ENCODE measurements around the gene NDUFS6.

DNA sequence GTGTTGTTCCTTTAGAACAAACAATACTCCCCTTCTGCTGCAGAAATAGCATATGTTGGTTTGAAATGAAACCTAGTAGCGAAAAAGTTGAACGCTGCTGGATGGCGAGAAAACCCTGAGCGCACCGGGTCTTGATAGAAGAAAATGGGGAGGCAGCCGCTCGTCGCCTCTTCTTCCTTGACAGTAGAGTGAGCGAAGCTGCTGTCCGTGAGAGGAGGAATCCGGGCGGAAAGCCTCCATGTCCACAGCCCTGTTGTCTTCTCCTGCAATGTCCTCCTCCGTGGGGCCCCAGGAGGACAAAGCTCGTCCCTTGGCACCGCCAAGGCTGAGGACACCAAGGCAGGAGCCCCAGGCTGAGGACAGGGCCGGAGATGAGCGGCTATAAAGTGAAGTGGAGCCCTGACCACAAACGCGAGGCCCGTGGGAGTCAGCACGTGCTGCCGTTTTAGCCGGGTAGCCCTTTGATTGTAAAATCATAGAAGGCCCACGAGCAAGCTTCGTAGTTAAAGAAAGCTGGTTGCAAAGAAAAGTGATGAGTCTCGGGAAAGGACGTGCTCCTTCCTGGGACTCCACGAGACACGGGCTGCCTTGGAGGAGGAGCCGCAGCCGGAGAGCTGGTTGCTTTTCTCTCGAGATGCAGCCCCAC is 37.1 kb upstream of the NDUFS6 start:
- TF ChIP-seq, protein P1, sequence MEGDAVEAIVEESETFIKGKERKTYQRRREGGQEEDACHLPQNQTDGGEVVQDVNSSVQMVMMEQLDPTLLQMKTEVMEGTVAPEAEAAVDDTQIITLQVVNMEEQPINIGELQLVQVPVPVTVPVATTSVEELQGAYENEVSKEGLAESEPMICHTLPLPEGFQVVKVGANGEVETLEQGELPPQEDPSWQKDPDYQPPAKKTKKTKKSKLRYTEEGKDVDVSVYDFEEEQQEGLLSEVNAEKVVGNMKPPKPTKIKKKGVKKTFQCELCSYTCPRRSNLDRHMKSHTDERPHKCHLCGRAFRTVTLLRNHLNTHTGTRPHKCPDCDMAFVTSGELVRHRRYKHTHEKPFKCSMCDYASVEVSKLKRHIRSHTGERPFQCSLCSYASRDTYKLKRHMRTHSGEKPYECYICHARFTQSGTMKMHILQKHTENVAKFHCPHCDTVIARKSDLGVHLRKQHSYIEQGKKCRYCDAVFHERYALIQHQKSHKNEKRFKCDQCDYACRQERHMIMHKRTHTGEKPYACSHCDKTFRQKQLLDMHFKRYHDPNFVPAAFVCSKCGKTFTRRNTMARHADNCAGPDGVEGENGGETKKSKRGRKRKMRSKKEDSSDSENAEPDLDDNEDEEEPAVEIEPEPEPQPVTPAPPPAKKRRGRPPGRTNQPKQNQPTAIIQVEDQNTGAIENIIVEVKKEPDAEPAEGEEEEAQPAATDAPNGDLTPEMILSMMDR (IDR thresholded peaks at IDR 0.05; ENCODE audit: low read depth, low read length, poor library complexity, severe bottlenecking), result no peak
- TF ChIP-seq EZH2phosphoT487 (IDR thresholded peaks at IDR 0.05; ENCODE audit: borderline replicate concordance, low read length), result no peak

Measured in DOHH2 (cell line).